ENCODE measurements around the gene EXOC6B.
"Not testable (repeated sequence)": the region's sequence is repeated elsewhere in the genome, so short reads cannot be mapped to it uniquely, and the experiment has no call there.

EXOC6B gene

DNA sequence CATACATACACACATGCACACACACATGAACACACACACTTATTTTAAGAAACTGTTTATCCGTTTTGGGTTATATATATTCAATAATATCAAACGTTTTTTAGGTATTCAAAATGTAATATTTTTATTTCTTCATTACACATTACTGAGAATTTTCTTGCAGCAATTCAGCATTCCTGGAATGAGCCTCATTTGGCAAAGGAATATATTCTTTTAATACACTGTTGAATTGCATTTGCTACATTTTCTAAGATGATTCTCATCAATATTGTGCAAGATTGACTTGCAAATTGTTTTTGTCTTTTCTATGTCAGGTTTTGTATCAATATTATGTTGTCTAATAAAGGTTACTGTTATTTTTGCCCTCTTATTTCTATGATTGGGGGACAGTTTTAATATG, 402.1 kb downstream of the EXOC6B start:
- TF ChIP-seq, protein P1, sequence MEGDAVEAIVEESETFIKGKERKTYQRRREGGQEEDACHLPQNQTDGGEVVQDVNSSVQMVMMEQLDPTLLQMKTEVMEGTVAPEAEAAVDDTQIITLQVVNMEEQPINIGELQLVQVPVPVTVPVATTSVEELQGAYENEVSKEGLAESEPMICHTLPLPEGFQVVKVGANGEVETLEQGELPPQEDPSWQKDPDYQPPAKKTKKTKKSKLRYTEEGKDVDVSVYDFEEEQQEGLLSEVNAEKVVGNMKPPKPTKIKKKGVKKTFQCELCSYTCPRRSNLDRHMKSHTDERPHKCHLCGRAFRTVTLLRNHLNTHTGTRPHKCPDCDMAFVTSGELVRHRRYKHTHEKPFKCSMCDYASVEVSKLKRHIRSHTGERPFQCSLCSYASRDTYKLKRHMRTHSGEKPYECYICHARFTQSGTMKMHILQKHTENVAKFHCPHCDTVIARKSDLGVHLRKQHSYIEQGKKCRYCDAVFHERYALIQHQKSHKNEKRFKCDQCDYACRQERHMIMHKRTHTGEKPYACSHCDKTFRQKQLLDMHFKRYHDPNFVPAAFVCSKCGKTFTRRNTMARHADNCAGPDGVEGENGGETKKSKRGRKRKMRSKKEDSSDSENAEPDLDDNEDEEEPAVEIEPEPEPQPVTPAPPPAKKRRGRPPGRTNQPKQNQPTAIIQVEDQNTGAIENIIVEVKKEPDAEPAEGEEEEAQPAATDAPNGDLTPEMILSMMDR (IDR thresholded peaks at IDR 0.05), result no peak
- TF ChIP-seq ZFX (IDR thresholded peaks at IDR 0.05; ENCODE audit: borderline replicate concordance), result no peak
- H3K27ac ChIP-seq, result no peak overlapping the region

DNA sequence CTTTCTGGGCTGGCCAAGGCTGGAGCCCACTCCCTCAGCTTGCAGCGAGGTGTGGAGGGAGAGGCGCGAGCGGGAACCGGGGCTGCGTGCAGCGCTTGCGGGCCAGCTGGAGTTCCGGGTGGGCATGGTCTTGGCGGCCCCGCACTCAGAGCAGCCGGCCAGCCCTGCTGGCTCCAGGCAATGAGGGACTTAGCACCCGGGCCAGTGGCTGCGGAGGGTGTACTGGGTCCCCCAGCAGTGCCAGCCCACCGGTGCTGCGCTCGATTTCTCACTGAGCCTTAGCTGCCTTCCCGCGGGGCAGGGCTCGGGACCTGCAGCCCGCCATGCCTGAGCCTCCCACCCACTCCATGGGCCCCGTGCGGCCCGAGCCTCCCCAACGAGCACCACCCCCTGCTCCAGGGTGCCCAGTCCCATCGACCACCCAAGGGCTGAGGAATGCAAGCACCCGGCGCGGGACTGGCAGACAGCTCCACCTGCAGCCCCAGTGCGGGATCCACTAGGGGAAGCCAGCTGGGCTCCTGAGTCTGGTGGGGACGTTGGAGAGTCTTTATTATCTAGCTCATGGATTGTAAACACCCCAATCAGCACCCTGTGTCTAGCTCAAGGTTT, 404.0 kb downstream of the EXOC6B start:
- not testable (repeated sequence) for H3K27ac ChIP-seq

DNA sequence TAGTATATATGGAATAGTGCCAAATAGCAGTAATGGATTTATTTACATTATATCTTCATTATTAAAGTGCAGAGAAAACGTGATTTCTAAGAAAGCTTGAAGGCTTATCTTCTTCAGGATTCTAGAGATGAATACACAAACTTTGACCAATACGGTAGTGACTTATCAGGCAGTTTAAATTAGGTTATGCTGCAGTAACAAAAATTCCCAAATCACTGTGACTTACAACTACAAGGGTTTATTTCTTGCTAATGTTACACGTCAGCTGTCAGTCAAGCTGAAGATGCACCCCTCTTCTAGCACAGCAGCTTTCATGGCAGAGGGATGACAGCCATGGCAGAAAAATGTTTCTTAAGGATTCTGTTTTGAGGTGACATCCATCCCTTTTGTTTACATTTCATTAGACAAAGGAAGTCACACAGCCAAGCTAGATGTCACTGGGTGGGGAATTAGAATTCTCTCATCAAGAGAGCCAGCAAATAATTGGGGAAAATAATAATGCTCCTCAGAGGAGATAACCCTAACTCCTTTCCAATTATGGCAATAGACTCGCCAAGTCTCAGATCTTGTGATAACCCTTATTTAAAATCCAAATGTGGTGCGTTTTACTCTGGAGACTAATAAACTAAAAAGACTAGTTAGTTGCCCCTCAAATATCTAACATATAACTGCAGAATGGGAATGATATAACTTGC, 409.9 kb downstream of the EXOC6B start:
- TF ChIP-seq, protein P1 (IDR thresholded peaks at IDR 0.05), result no peak
- TF ChIP-seq ZFX (IDR thresholded peaks at IDR 0.05; ENCODE audit: borderline replicate concordance), result no peak

DNA sequence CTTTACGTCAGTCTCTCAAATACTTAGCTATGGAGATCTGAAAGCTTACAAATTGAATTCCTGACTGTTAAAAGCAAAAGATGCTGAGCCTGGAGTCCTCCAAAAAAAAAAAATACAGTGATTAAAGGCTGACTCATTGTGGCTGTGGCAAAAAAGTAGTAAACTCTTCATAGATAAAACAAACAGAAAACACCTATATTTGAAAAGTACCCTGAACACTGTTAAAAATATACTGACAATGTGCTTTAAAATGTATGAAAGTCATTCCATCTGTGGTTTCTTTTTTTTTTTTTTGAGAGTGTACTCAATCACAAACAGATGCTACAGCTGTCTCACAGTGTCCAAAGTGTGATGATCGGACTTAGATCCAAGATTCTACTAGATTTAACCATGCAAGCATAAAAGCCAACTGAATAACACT, 410.6 kb downstream of the EXOC6B start:
- no peak overlapping the region for H3K27ac ChIP-seq
- TF ChIP-seq ZFX (IDR thresholded peaks at IDR 0.05; ENCODE audit: borderline replicate concordance), result no peak
- TF ChIP-seq, protein P1 (IDR thresholded peaks at IDR 0.05), result no peak

More for the DNA sequence above, 409.9 kb downstream of the EXOC6B start:
- H3K27ac ChIP-seq, result no peak overlapping the region

DNA sequence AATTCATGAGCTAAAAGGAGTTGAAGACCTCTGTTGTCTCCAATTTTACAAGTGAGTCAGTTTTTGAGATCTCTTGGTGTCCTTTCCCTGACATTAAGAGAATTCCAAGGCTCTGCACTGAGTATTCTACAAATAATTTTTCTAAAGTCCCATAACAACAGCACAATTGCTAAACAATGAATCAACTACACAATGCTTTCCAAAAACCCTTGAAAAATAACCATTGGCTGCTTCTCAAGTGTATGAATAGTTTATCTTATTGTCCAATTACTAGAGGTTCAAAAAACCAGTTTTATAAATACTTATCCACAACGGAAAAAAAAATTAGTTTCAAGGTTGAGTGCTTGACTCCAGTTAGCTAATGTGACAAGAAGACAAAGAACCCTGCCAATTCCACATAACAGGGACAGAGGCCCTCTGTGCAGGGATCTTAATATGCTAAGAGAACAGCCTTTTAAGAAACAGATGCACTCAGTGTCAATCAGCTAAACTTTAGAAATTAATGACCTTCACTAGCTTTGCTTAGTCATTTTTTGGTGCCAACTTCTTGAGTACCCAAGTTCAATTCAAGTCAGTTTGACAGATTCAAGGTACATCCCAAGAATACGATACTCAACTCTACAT, 411.6 kb downstream of the EXOC6B start:
- TF ChIP-seq, protein P1 (IDR thresholded peaks at IDR 0.05), result no peak
- TF ChIP-seq ZFX (IDR thresholded peaks at IDR 0.05; ENCODE audit: borderline replicate concordance), result no peak
- H3K27ac ChIP-seq, result no peak overlapping the region

DNA sequence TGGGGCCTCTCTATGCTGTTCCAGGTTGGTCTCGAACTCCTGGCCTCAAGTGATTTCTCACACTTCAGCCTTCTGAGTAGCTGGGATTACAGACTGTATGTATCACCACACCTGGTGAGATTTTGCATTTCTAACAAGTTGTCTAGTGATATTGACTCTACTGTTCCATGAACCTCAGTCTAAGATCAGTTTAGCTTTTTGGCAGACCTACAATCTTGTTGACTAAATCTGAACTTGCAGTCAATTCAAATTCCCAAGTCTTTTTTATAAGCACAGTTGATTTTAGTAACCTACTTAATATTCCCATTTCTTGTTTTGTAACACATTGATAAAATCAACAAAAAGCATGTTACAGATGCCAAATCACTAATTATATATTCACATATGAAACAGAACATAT, 412.1 kb downstream of the EXOC6B start:
- TF ChIP-seq ZFX (IDR thresholded peaks at IDR 0.05; ENCODE audit: borderline replicate concordance), result no peak
- TF ChIP-seq, protein P1 (IDR thresholded peaks at IDR 0.05), result no peak
- H3K27ac ChIP-seq, result no peak overlapping the region

DNA sequence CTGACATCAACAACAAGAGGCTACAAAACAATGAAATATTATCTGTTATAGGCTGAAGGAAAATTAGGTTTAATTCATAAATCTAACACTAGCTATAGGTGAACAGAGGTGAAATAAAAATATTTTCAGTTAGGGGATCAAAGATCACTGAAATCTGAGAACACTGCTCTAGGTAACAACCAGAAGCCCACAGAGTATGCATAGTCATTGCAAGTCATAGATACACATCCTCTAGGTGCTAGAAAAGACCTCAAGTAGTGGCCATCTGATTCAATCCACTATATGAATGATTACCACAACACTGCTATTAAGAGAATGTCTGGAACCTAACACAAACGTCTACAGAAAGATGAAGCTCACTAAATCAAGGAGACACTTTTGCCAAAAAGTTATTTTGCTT, 413.6 kb downstream of the EXOC6B start:
- no peak overlapping the region for H3K27ac ChIP-seq
- TF ChIP-seq, protein P1 (IDR thresholded peaks at IDR 0.05), result no peak
- no peak for TF ChIP-seq ZFX (IDR thresholded peaks at IDR 0.05; ENCODE audit: borderline replicate concordance)
